ENCODE results near the gene UBE3D.
A peak's percentile ranks its signal among the peaks of the same experiment; 100 is the strongest.
"Not testable (repeated sequence)": the region's sequence is repeated elsewhere in the genome, so short reads cannot be mapped to it uniquely, and the experiment has no call there.

UBE3D gene

DNA sequence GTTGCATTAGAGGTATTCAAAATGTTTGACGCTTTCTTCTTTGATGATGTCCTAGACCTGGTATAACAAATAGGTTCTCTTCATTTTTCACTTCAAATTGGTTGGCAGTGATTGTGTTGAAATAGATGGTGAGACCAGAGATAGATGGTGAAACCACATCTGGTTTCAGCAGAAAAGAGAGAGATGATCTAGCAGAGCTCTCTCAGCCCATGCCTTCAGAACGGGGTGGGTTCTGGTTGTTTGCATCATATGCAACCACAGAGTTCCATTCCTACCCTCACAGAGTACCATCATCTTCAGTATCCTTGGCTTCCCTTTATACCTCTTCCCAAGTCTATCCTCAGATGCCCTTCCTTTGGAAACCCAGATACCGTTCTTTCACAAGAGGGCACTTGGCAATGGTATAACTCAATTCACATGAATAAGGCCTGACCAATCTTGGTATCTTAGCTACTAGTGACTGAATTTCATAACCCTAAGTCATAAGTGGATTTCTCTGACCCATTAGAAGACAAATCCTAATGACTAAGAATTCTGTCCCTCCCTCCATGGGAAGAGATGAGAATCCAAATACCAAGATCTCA is 93.7 kb downstream of the UBE3D start:
- no peak for DNase-seq

DNA sequence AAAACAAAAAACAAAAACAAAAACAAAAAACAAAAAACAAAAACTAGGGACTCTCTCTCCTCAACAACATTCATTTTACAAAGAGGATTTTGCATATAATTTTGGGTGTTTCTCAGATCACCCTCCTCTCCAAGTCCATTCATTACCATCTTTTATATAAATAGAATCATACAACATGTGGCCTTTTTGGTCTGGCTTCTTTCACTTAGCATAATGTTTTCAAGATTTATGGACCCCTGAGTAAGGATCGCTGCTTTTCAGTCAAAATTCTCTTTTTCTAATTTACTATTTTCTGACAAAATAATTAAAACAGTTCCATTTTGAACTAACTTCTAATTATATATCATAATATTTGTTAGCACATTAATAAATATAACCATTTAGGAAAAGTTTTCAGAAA is 94.8 kb downstream of the UBE3D start:
- no peak for DNase-seq

DNA sequence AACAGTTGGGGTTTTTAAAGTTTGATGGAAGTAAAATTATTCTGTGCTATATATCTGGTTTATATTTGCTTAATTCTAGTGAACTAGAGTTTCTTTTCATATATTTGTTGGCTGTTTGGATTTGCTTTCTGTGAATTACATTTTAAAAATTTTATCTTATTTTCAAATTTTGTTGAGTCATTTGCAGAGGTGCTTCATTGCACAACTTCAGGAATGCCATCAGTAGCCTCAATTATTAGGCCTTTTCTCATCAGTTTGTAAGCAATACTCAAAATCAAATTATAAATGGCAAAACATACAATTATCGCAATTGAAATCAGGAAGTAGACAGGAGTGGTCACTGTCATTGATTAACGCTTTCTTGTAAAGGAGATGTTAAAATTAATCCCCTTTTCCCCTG is 96.9 kb downstream of the UBE3D start:
- DNase-seq, result no peak

DNA sequence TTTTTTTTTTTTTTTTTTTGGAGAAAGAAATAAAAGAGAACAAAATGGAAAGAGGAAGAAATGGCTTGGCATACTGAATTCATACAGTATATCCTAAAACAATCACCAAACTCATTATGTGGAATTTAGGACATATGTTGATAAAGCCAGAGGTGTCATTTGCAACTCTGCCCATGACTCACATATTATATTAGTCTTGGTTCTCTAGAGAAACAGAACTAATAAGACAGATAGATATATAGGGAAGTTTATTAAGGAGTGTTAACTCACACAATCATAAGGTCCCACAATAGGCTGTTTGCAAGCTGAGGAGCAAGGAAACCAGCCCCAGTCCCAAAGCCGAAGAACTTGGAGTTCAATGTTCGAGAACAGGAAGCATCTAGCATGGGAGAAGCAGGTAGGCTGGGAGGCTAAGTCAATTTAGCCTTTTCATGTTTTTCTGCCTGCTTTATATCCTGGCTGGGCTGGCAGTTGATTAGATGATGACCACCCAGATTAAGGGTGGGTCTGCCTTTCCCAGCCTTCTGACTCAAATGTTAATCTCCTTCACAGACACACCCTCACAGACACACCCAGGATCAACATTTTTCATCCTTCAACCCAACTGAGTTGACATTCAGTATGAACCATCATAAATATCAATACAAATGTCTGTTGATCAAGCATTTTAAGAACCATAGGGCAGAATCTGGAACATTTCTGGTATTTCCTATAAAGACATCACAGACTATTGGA is 102.3 kb downstream of the UBE3D start:
- DNase-seq, result no peak

DNA sequence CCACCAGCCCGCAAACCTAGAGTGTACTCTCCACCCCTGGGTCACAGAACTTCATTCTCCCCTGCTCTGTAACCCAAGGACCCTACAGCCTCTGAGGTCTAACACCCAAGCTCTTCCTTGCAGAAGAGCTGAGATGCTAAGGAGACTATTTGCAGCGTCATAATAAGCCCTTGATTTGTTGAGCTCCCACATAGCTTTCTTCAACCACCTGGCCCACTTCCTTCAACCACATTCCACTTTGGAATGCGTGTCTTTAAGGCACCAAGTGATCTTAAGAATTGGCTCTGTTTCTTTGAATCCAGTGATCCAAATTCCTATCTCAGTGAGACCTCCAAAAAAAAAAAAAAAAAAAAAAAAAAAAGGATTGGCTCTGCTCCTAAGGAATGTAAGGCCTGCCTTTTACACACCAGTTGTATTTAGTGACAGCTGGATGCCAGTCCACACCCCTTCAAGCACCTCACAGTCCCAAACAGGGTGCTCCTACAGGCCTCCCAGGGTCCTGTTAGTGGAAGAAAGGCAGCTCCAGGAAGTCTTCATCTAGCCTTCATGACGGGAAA is 106.2 kb downstream of the UBE3D start:
- no peak for DNase-seq

DNA sequence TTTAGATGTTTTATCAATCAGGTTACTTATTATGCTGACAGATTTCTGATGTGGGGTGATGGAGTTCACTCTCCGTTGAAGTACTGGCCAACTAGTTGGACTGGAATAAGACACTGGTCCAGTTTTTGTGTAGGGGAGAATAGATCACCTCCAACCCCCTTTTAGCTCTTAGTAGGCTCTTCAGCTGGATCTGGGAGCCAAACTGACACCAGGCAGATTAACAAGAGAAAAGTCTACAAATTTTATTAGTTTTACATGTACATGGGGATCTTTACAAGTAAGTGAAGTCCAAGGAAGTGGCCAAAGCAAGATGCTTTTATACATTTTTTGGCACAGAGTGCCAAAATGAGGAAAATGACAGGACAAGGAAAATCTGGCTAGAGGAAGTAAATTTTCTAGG is 107.1 kb downstream of the UBE3D start:
- no peak for DNase-seq

DNA sequence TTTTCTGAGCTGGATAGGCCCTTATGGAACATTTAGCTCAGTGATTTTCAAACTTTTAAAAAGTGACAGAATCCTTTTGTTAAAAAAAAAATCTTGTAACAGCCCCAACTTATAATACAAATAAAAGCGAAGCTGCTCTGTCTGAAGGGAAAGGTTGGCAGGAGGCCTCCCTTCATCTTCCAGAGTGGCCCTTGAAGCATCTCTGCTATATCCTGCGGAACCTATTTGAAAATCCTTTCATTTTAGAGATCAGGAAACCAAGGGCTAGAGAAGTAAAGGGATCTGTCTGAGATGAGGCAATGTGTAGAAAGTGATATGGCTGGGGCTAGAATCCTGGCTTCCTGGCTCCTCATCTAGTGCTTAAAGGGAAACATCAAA is 107.8 kb downstream of the UBE3D start:
- no peak for DNase-seq

DNA sequence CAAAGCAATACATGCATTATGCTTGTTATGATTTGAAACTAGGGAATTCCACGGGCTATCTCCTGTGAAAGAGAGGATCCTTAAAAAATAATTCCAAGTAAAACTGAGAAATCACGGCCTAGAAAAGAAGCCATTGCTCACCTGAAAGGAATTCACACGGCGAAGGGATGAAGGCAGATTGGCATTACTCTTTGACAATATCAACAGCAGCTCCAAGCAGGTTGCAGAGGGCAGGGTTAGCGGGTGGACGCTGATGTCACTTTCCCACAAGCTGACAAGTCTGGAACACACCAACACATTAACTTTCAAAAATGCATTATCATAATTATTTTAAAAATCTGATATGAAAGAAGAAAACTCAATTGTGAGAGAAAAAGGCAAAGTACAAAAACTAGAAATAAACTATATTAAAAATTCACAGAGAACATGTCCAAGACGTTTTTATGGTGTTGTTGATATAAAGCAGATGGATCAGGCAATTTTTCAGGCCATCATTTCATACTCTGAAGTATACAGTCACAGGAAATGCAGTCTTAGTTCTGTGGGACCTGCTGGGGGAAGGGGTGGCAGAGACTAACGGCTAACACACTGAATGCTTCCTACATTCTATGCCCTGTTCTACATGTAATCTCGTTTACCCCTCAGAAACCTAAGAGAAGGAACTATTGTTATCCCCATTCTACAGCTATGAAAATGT is 108.3 kb downstream of the UBE3D start:
- DNase-seq, result no peak

DNA sequence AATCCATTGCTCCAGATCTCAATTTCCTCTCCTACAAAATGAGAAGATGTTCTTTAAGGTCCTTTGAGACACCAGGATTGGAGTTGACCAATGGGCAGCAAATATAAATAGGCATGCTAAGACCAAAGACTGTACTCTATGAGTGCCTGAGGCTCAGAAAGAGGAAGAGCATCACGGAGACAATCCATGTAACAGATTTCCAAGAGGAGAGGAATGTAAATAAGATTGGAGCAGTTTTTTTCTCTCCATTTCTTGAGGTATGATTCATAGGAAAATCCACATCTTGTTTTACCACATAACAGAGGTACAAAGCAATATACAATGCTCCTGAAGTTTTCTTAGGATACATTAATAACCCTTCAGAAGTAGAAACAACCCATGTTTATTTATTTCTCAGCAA is 109.8 kb downstream of the UBE3D start:
- no peak for DNase-seq

DNA sequence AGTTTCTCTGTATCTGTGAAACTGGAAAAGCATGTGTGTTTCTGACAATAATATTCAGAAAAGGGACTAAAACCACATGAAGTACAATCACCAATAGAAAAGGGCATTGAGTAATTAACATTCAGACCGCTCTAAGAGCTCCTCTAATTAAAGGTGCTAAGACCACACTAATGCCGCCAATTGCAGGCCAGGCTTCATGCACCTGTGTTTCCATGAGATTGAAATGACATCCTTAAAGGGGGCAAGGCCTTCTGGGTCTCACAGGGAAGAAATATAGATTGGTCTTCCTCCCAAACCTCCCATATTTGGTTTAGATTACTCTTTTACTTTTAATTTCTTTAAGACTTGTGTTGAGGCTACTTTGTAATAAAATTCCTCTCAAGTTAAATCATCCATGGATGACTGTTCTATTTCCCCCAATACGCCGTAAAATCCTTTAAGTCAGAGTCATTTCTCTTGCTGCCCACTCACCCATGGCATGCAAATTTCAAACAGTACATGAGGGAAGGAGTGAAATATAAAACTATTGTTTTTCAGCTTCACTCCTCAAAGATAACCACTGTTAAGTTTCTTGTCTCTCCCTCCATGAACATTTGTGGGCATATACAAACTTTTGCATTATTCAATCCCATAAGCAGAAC is 110.6 kb downstream of the UBE3D start:
- no peak for DNase-seq

DNA sequence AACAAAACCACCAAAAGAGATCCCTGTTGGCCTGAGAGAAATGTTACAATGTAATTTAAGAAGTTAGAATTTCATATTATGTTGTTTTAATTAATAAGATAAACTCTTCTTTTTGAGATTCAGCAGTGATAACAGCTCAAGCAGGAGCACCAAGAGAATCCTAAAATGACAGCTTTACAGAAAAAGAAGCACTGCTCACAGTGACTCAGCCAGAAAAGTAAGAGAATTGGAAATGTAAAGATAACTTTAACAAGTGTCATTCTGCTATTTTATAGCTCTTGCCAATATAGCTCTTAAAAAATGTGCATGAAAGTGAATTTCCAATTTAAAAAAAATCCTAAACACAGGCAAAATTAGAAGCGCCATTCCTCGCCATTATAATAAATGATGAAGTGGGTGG is 111.3 kb downstream of the UBE3D start:
- no peak for DNase-seq

DNA sequence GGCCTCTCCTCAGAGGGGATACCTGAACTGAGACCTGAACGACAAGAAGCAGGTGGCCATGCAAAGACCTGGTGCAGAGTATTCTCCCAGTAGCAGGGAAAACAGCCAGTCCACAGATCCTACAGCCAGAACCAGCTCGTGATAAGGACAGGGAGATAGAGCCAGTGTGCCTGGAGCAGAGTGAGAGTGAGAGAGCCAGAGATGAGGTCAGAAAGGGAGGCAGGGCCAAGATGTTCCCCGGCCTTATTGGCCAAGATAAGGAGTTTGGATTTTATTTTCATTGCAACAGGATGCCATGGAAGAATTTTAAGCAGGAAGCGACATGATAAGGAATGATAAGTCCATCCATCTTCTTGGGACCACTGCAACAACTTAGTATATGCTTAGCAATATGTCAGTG is 111.8 kb downstream of the UBE3D start:
- DNase-seq, result no peak

DNA sequence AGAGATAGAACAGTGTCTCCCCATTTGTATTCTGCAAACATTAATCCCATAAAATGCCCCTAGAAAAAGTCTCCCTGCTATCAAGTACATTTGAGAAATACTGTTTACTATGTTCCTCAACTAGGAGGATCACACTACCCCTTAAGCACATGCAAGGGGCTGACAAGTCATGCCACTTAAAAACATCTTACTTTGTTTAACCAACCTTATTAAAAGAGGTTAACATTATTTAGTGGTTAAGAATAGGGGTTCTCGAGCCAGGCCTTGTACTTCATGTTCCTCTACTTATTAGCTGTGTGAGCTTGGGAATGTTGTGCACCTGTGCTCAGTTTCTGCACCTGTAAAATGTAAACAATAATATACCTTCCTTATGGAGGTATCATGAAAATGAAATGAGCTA is 113.7 kb downstream of the UBE3D start:
- no peak for DNase-seq

DNA sequence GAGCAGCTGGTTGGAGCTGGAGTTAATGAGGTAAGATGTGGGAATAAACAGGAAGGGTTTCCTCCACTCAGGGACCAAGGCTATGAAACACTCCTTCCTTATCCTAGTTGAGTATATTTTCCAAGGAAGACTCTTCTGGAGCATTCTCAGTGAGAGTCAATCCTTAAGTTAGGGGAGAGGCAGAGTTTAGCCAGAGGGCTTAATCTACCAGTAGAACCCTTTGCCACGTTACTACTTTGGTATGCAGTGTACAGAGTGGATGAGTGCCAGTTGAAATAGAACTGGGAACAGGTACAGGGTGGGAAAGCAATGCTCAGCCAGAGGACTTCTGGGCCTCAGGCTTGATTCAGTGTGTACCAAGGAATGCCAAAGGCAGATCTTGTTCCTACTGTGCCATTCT is 114.3 kb downstream of the UBE3D start:
- no peak for DNase-seq

DNA sequence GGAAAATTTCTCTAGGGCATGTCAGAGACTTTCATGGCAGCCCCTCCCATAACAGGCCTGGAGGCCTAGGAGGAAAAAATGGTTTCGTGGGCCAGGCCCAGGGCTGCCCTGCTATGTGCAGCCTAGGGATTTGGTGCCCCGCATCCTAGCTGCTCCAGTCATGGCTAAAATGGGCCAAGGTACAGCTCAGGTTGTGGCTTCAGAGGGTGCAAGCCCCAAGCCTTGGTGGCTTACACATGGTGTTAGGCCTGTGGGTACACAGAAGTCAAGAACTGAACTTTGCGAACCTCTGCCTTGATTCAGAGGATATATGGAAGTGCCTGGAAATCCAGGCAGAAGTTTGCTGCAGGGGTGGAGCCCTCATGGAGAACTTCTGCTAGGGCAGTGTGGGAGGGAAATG is 134.7 kb downstream of the UBE3D start:
- DNase-seq, result not testable (repeated sequence)

DNA sequence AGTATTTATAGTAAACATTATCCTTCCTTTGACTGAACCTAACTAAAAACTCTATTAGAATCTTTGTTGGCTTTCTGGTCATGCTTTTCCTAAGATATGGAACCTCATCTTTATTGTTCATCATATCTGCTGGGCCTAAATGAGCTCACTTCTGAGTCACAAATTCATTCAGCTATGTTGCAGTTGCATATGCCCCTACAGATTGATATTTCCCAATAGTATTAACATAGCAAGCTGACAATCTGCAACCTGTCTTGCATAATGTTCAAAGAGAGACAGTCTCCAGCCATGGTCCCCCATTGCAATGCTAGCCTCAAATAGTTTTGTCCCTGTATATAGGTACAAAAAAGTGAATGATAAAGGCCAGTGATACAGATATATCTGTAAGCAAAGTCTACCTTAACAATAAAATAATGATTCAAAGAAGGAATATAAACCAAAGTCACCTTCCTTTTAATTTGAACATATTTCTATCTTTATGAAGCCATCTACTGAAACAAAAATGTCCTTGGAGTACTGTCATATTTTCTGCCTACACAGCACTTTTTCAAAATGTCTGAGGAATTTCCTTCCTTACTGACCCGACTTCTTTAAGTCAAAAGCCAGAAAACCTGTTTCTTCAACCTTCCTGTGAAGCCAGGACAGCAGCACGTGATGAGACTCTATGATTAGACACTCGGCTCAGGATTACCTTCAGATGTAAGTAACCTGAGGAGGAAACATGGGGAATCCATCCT is 140.7 kb downstream of the UBE3D start:
- DNase-seq, result no peak

DNA sequence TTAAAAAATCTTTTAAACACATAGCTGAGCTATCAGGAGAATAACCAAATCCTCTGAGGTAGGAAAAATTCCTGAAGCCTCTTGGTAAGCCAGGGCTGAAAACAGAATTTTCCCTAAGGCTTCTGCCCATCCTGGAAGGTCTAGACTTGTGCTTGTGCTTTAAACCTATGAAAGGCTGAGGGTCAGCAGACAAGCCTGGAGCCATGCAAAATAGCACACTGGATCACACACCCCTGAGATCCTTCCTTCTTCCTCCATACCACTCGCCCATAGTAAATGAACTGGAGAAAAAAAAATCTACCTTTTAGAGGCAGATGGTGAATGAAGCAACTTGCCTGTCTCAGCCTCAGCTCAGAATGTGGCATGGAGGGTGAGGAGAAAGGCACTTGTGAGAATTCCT is 144.4 kb downstream of the UBE3D start:
- DNase-seq, result no peak

DNA sequence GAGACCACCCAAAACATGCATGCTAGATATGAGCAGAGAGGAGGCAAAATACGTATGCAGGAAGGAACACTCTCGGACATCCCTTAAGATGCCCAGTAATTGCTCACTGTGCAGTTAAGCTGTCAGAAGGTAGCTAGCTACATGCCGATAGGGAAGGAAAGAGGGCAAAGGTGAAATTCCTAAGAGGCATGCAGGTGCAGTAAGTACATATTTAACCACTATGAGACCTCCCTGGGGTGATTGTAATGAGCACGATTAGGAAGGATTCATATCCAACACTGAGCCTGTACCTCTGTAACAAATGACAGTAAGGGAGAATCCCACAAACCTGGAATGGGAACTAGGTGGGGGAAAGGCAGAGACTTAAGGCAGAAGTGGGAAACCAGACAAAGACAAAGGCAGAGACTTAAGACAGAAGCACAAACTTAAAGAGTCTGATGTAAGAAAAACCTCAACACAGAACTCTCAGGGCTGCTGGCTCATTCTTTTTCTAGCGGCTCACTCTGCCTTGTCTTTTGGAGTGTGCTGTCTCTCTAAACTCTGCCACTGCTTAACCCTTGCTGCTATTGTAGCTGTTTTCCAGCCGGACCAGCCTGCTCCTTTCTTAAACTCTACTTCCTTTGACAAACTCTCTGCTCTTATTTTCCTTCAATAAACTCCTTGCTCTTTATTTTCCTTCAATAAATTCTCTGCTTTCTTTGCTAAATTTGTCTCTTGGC is 148.1 kb downstream of the UBE3D start:
- DNase-seq, result no peak

DNA sequence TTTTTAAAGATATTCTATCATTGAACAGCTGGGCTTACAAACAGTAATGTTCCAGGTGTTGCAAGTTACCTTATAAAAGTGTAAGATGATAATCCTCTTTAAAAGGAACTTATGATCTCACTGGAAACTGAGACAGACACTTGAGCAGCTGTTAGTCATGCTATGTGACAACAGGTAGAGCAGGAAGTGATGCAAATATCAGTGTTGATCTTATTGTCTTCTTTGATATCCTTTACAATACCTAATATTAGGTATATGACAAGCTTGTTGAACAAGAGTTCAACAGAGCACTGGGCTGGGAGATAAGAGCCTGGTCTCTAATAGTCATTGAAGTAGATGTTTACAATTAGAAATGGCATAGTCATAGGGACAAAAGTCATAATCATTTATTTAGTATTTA is 150.0 kb downstream of the UBE3D start:
- peak in 2 of 3 experiments; percentile 4 for DNase-seq

DNA sequence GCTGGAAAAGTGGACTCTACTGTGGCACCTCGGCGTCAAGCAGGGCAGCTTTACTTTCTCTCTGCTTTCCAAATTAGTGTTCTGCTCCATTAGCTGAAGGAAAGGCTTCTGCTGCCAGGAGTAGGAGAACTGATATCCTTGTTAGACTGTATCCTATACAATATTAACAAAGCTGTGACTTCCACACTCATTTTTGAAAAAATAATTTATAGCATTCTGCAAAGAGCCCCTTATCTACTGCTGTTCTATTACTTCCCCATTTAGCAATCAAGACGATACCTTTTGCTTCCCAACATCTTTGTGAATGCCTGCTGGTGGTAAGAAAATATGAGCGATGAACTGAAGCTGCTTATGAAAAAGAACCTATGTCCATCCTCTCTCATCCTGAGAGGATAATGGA is 151.1 kb downstream of the UBE3D start:
- no peak for DNase-seq

DNA sequence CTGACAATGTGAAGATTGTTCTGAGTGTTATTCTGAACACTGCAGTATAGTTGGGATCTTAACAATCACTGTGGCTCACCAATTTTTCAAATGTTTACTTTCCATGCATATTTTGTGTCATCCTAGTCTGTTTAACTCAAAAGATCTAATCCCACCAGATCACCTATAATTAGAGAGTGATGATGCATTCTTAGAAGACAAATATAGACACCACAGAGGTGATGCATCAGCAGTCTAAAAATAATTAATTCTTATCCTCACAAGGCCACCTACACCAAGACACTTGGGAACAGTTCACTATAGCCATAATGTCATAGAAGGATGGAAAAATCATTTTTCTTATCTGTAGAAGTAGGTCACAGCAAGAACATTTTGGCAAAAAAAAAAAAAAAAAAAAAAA is 154.8 kb downstream of the UBE3D start:
- no peak for DNase-seq

DNA sequence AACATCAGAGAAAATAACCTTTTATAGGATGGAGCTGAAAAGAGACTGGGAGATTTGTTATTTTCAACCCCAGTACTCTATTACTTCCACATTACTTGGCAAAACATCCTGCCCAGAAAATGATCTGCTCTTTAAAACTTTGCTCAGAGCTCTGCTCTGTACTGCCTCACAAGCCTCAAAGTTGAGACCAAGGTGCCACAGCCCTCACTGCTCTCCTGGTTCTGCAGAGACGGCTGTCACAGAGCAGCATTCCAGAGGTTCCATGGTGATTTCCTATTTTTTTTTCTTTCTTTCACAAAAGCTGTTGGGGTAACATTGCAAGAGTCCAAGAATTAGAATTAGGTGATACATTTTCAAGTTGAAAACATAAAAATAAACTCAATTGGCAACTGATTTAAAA is 155.2 kb downstream of the UBE3D start:
- no peak for DNase-seq
